ENCODE results near the gene MTHFD1L. TPM values are rescaled to one million over a fixed set of nuclear protein-coding genes. Genes with fewer than 3 reads are reported as not detected.

Gene MTHFD1L
- total and polyA plus RNA-seq, 2 donors from 2014 or later: 4.7 to 39.6 TPM

- H3K9ac ChIP-seq (ENCODE audit: low read length in 3 of 3): peak overlapping the region; percentile 77 to 81 (median 78)
- FAIRE-seq (no peak), DNase-seq (peak in 3 of 5 donors; percentile 26 to 65 (median 61))
- H3K27ac ChIP-seq (ENCODE audit: low read depth in 2 of 2, low read length in 2 of 2): peak overlapping the region; percentile 91 to 93
- peak overlapping the region; percentile 76 to 94 (median 82) for H3K4me3 ChIP-seq (ENCODE audit: low read length in 3 of 3)
- no peaks in the 10 kb centered on the region for H3K27me3 ChIP-seq (ENCODE audit: control insufficient read depth, insufficient read depth, low read length)
- peaks cover 0 to 3% (median 0%) of the 10 kb centered on the region in 3 donors for H3K4me1 ChIP-seq (ENCODE audit: control insufficient read depth in 2 of 3, insufficient read depth in 2 of 3, low read depth in 1 of 3, low read length in 3 of 3)
- intact Hi-C loops (cut with DNase I): no loop called here
- no peak for TF ChIP-seq CTCF (IDR thresholded peaks at IDR 0.05; ENCODE audit: borderline replicate concordance, extremely low read depth, insufficient read depth)
- H3K36me3 ChIP-seq (ENCODE audit: control insufficient read depth in 2 of 3, insufficient read depth in 3 of 3, low read length in 3 of 3): no peaks in the 10 kb centered on the region
- no peaks in the 10 kb centered on the region for H3K9me3 ChIP-seq (ENCODE audit: control insufficient read depth in 2 of 3, insufficient read depth in 1 of 3, low read length in 3 of 3)
Observed at GRCh38 chr6:150866991-150867501, 1.5 kb downstream of the MTHFD1L start.

GRCh38 chr6:150868759-150869158 is 3.3 kb downstream of the MTHFD1L start:
- Histone ChIP-seq H3K27ac (ENCODE audit: low read depth in 2 of 2, low read length in 2 of 2) (no peak overlapping the region), H3K9ac (ENCODE audit: low read length in 3 of 3) (no peak overlapping the region), H3K36me3 (ENCODE audit: control insufficient read depth in 2 of 3, insufficient read depth in 3 of 3, low read length in 3 of 3) (no peaks in the 10 kb centered on the region), H3K4me1 (ENCODE audit: control insufficient read depth in 2 of 3, insufficient read depth in 2 of 3, low read depth in 1 of 3, low read length in 3 of 3) (peaks cover 0 to 3% (median 0%) of the 10 kb centered on the region in 3 donors), H3K27me3 (ENCODE audit: control insufficient read depth, insufficient read depth, low read length) (no peaks in the 10 kb centered on the region), H3K9me3 (ENCODE audit: control insufficient read depth in 2 of 3, insufficient read depth in 1 of 3, low read length in 3 of 3) (no peaks in the 10 kb centered on the region), H3K4me3 (ENCODE audit: low read length in 3 of 3) (no peak overlapping the region)
- no peak for TF ChIP-seq CTCF (IDR thresholded peaks at IDR 0.05; ENCODE audit: borderline replicate concordance, extremely low read depth, insufficient read depth)
- DNase-seq (no peak), FAIRE-seq (no peak)
- intact Hi-C loops (cut with DNase I): no loop called here

- Histone ChIP-seq H3K9me3 (ENCODE audit: control insufficient read depth in 2 of 3, insufficient read depth in 1 of 3, low read length in 3 of 3) (no peaks in the 10 kb centered on the region), H3K9ac (ENCODE audit: low read length in 3 of 3) (no peak overlapping the region), H3K4me1 (ENCODE audit: control insufficient read depth in 2 of 3, insufficient read depth in 2 of 3, low read depth in 1 of 3, low read length in 3 of 3) (peaks cover 0 to 3% (median 0%) of the 10 kb centered on the region in 3 donors), H3K27me3 (ENCODE audit: control insufficient read depth, insufficient read depth, low read length) (no peaks in the 10 kb centered on the region), H3K27ac (ENCODE audit: low read depth in 2 of 2, low read length in 2 of 2) (no peak overlapping the region), H3K4me3 (ENCODE audit: low read length in 3 of 3) (no peak overlapping the region), H3K36me3 (ENCODE audit: control insufficient read depth in 2 of 3, insufficient read depth in 3 of 3, low read length in 3 of 3) (no peaks in the 10 kb centered on the region)
- FAIRE-seq (no peak), DNase-seq (no peak)
- no peak for TF ChIP-seq CTCF (IDR thresholded peaks at IDR 0.05; ENCODE audit: borderline replicate concordance, extremely low read depth, insufficient read depth)
- intact Hi-C loops (cut with DNase I): no loop called here
Observed at GRCh38 chr6:150874179-150874578, 8.7 kb downstream of the MTHFD1L start.

- H3K9ac ChIP-seq (ENCODE audit: low read length in 3 of 3): no peak overlapping the region
- no peaks in the 10 kb centered on the region for H3K36me3 ChIP-seq (ENCODE audit: control insufficient read depth in 2 of 3, insufficient read depth in 3 of 3, low read length in 3 of 3)
- no peaks in the 10 kb centered on the region for H3K27me3 ChIP-seq (ENCODE audit: control insufficient read depth, insufficient read depth, low read length)
- peak overlapping the region in 1 of 3 donors; percentile 6 for H3K4me3 ChIP-seq (ENCODE audit: low read length in 3 of 3)
- DNase-seq (no peak), FAIRE-seq (no peak)
- no peak for TF ChIP-seq CTCF (IDR thresholded peaks at IDR 0.05; ENCODE audit: borderline replicate concordance, extremely low read depth, insufficient read depth)
- H3K9me3 ChIP-seq (ENCODE audit: control insufficient read depth in 2 of 3, insufficient read depth in 1 of 3, low read length in 3 of 3): no peaks in the 10 kb centered on the region
- intact Hi-C loops (cut with DNase I): no loop called here
- no peak overlapping the region for H3K27ac ChIP-seq (ENCODE audit: low read depth in 2 of 2, low read length in 2 of 2)
- H3K4me1 ChIP-seq (ENCODE audit: control insufficient read depth in 2 of 3, insufficient read depth in 2 of 3, low read depth in 1 of 3, low read length in 3 of 3): peaks cover 0 to 3% (median 0%) of the 10 kb centered on the region in 3 donors
Observed at GRCh38 chr6:150875841-150876240, 10.3 kb downstream of the MTHFD1L start.

All from kidney (tissue), 14 donors.